Fibroblast of gingiva (primary cell): Measurements from ENCODE around the gene ZBTB7C.

ENCODE experiments used
- DNase-seq: peaks from one replicate; pipeline ENCODE4 v3.0.0-alpha.2; 2011; ENCODE audit warnings: low read depth

The ZBTB7C gene

GRCh38 chr18:48323151-48323550 is 86.0 kb downstream of the ZBTB7C start:
- DNase-seq = no peak

- no peak for DNase-seq
These were observed 87.6 kb downstream of the ZBTB7C start for GRCh38 chr18:48321536-48321935.

GRCh38 chr18:48321121-48321520 is 88.1 kb downstream of the ZBTB7C start:
- no peak for DNase-seq

- DNase-seq = no peak
These were observed 88.6 kb downstream of the ZBTB7C start for GRCh38 chr18:48320639-48320945.

GRCh38 chr18:48319801-48320638 is 89.2 kb downstream of the ZBTB7C start:
- DNase-seq = no peak

GRCh38 chr18:48318436-48318835 is 90.7 kb downstream of the ZBTB7C start:
- DNase-seq = no peak

GRCh38 chr18:48317781-48318381 is 91.3 kb downstream of the ZBTB7C start:
- no peak for DNase-seq

GRCh38 chr18:48316177-48316576 is 93.0 kb downstream of the ZBTB7C start:
- no peak for DNase-seq

GRCh38 chr18:48314690-48315089 is 94.5 kb downstream of the ZBTB7C start:
- DNase-seq = no peak

GRCh38 chr18:48313792-48314191 is 95.4 kb downstream of the ZBTB7C start:
- DNase-seq = no peak

- DNase-seq = no peak
These were observed 97.1 kb downstream of the ZBTB7C start for GRCh38 chr18:48312066-48312465.

- DNase-seq = no peak
These were observed 98.2 kb downstream of the ZBTB7C start for GRCh38 chr18:48310999-48311398.

- DNase-seq = no peak
These were observed 98.8 kb downstream of the ZBTB7C start for GRCh38 chr18:48310353-48310752.

- DNase-seq = no peak
These were observed 100.2 kb downstream of the ZBTB7C start for GRCh38 chr18:48308755-48309575.

GRCh38 chr18:48308027-48308635 is 101.1 kb downstream of the ZBTB7C start:
- DNase-seq = no peak

GRCh38 chr18:48306838-48307237 is 102.3 kb downstream of the ZBTB7C start:
- no peak for DNase-seq

- DNase-seq = no peak
These were observed 104.1 kb downstream of the ZBTB7C start for GRCh38 chr18:48304906-48305693.

GRCh38 chr18:48303883-48304282 is 105.3 kb downstream of the ZBTB7C start:
- no peak for DNase-seq

GRCh38 chr18:48302736-48303135 is 106.4 kb downstream of the ZBTB7C start:
- no peak for DNase-seq

- DNase-seq = no peak
These were observed 108.7 kb downstream of the ZBTB7C start for GRCh38 chr18:48300463-48300961.

- DNase-seq = no peak
These were observed 112.0 kb downstream of the ZBTB7C start for GRCh38 chr18:48297139-48297538.

- DNase-seq = no peak
These were observed 112.6 kb downstream of the ZBTB7C start for GRCh38 chr18:48296581-48296980.
